ENCODE results near the gene COL28A1.
A peak's percentile ranks its signal among the peaks of the same experiment; 100 is the strongest.

Gene COL28A1

DNA sequence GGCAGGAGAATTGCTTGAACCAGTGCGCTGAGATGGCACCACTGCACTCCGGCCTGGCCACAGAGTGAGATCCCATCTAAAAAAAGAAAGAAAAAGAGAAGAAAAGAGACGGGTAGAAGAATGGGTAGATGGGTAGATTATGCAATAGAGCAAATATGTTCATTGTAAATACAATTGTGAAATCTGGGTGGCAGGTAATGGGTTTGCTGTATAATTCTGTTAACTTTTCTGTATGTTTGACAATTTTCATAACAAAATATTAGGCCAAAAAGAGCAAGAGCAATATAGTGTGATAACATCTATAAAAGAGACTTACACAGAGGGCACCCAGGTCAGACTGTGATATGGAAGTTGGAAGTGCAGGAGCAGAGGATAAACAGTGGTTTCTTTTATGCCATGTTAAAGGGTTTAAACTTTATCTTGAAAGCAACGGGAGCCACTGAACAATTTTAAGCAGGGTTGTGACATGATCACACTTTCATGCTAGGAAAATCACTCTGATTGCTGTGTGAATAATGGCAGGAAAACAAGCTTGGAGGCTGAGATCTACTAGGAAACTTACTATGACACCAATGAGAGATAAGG is 6.7 kb upstream of the COL28A1 start:
- ATAC-seq (no peak), DNase-seq (no peak)
- Mint-ChIP-seq H3K9me3 (no peaks in the 10 kb centered on the region), H3K4me1 (no peaks in the 10 kb centered on the region), H3K27ac (no peak overlapping the region), H3K27me3 (no peaks in the 10 kb centered on the region), H3K4me3 (no peak overlapping the region)

GRCh38 chr7:7539711-7540110 is 4.0 kb upstream of the COL28A1 start:
- no peaks in the 10 kb centered on the region for H3K4me1 Mint-ChIP-seq
- ATAC-seq = no peak
- no peak overlapping the region for H3K4me3 Mint-ChIP-seq
- no peak overlapping the region for H3K27ac Mint-ChIP-seq
- DNase-seq = no peak
- H3K9me3 Mint-ChIP-seq = no peaks in the 10 kb centered on the region
- H3K27me3 Mint-ChIP-seq = no peaks in the 10 kb centered on the region

DNA sequence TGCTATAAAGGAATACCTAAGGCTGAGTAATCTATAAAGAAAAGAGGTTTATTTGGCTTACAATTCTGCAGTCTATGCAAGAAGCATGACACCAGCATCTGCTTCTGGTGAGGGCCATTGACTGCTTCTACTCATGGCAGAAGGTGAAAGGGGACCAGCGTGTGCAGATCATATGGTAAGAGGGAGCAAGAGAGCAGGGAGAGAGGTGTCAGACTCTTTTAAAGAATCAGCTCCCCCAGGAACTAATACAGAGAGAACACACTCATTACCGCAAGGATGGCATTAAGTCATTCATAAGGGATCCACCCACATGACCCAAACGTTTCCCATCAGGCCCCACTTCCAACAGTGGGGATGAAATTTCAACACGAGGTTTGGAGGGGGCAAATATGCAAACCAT is 3.5 kb upstream of the COL28A1 start:
- H3K9me3 Mint-ChIP-seq = no peaks in the 10 kb centered on the region
- DNase-seq (no peak), ATAC-seq (no peak)
- H3K27ac Mint-ChIP-seq = no peak overlapping the region
- no peaks in the 10 kb centered on the region for H3K4me1 Mint-ChIP-seq
- no peaks in the 10 kb centered on the region for H3K27me3 Mint-ChIP-seq
- H3K4me3 Mint-ChIP-seq = no peak overlapping the region

DNA sequence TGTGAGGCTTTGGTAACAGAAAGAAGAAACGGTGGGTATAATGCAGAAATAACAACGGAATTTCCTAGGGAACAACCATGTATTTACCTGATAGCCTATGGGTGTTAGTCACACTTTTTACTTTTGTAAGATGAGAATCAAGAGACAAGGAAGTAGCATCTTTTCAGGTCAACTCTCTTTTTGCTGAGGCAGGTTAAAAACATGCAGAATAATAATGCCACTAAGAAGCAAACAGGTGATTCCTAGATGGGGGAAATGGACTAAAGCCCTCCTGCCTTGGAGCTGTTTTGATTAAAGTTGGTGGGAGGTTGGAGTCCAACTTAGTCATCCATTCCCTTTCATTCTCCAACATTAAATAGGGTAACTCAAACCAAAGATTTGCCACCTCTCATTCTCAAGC is 2.0 kb upstream of the COL28A1 start:
- Mint-ChIP-seq H3K27ac (no peak overlapping the region), H3K4me1 (no peaks in the 10 kb centered on the region), H3K9me3 (no peaks in the 10 kb centered on the region), H3K4me3 (no peak overlapping the region), H3K27me3 (no peaks in the 10 kb centered on the region)
- ATAC-seq (no peak), DNase-seq (no peak)

- no peak for DNase-seq
- H3K9me3 Mint-ChIP-seq = no peaks in the 10 kb centered on the region
- H3K4me3 Mint-ChIP-seq = no peak overlapping the region
- peak overlapping the region in 1 of 2 donors; percentile 27 for H3K27ac Mint-ChIP-seq
- H3K4me1 Mint-ChIP-seq = no peaks in the 10 kb centered on the region
- ATAC-seq = no peak
- H3K27me3 Mint-ChIP-seq = no peaks in the 10 kb centered on the region
Observed at GRCh38 chr7:7536396-7537019, 835 bp upstream of the COL28A1 start.

- DNase-seq = no peak
- H3K27ac Mint-ChIP-seq = no peak overlapping the region
- H3K4me3 Mint-ChIP-seq = no peak overlapping the region
- no peak for ATAC-seq
- no peaks in the 10 kb centered on the region for H3K4me1 Mint-ChIP-seq
- H3K27me3 Mint-ChIP-seq = no peaks in the 10 kb centered on the region
- no peaks in the 10 kb centered on the region for H3K9me3 Mint-ChIP-seq
Observed at GRCh38 chr7:7533831-7534430, 1.7 kb downstream of the COL28A1 start.

GRCh38 chr7:7529328-7529727 is 6.3 kb downstream of the COL28A1 start:
- no peak overlapping the region for H3K4me3 Mint-ChIP-seq
- H3K4me1 Mint-ChIP-seq = no peaks in the 10 kb centered on the region
- no peak for ATAC-seq
- DNase-seq = no peak
- no peaks in the 10 kb centered on the region for H3K9me3 Mint-ChIP-seq
- H3K27me3 Mint-ChIP-seq = no peaks in the 10 kb centered on the region
- no peak overlapping the region for H3K27ac Mint-ChIP-seq

DNA sequence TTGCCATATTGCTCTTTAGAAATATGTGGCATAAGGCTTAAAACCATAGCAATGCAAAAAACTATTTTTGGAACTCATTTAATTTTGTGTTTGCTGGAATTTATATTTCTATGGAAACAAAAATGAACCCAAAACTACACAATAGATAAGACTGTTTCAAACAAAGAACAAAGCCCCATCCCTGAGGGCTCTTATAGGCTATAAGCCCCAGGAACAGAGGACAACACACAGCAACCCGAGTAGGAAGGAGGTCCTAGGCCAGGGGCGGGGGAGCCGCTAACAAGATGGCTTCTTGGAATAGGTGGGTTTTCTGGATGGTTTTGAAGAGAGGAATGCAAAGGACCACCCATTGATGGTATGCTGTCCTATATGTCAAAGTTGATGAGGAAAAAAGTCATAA is 8.6 kb downstream of the COL28A1 start:
- H3K27ac Mint-ChIP-seq = no peak overlapping the region
- no peaks in the 10 kb centered on the region for H3K27me3 Mint-ChIP-seq
- no peak overlapping the region for H3K4me3 Mint-ChIP-seq
- H3K9me3 Mint-ChIP-seq = no peaks in the 10 kb centered on the region
- DNase-seq = no peak
- no peaks in the 10 kb centered on the region for H3K4me1 Mint-ChIP-seq
- ATAC-seq = no peak

- no peak overlapping the region for H3K27ac Mint-ChIP-seq
- no peaks in the 10 kb centered on the region for H3K27me3 Mint-ChIP-seq
- no peaks in the 10 kb centered on the region for H3K4me1 Mint-ChIP-seq
- H3K9me3 Mint-ChIP-seq = no peaks in the 10 kb centered on the region
- ATAC-seq (no peak), DNase-seq (no peak)
- H3K4me3 Mint-ChIP-seq = no peak overlapping the region
Observed at GRCh38 chr7:7526006-7526405, 9.7 kb downstream of the COL28A1 start.

DNA sequence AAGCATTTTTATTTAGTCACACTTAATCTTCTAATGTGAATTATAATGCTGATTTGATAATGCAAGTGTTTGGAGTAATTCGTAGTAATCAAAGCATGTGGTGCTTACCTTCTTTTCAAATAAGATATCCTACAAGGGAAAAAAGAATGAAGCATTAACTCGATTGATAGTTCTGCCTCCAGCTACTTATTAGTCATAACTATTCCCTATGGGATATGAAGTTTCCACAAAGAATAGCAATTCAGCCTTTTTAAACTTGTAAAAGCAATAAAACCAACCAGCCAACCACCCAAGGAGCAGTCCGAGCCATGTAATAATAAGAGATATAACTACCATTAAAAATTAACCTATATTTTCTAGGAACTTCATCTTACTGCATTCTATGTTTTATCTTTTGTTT is 11.6 kb downstream of the COL28A1 start:
- ATAC-seq (no peak), DNase-seq (no peak)
- Mint-ChIP-seq H3K4me3 (no peak overlapping the region), H3K27me3 (no peaks in the 10 kb centered on the region), H3K4me1 (no peaks in the 10 kb centered on the region), H3K9me3 (no peaks in the 10 kb centered on the region), H3K27ac (no peak overlapping the region)

GRCh38 chr7:7522421-7522820 is 13.3 kb downstream of the COL28A1 start:
- no peaks in the 10 kb centered on the region for H3K4me1 Mint-ChIP-seq
- no peak overlapping the region for H3K4me3 Mint-ChIP-seq
- DNase-seq (no peak), ATAC-seq (no peak)
- no peaks in the 10 kb centered on the region for H3K27me3 Mint-ChIP-seq
- H3K27ac Mint-ChIP-seq = no peak overlapping the region
- H3K9me3 Mint-ChIP-seq = no peaks in the 10 kb centered on the region

DNA sequence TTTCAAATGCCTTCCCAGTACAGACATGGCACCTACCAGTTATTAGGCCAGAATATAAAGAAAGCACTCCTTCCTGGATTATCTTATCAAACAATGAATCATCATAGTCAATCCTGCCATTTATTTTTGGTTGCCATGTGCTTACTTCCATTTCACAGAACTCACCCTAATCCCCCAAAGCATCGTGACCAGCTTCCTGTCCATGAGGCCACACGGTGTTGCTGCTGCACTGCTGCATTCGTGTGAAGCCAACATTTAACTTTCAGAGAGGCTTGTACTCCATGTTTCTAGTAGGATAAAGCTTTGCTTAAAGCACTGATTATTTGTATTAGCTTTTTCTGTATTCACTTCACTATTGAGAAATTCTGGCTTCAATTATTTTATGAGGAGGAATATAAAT is 14.4 kb downstream of the COL28A1 start:
- no peak for DNase-seq
- no peaks in the 10 kb centered on the region for H3K4me1 Mint-ChIP-seq
- H3K9me3 Mint-ChIP-seq = no peaks in the 10 kb centered on the region
- H3K27ac Mint-ChIP-seq = no peak overlapping the region
- no peak for ATAC-seq
- H3K27me3 Mint-ChIP-seq = no peaks in the 10 kb centered on the region
- no peak overlapping the region for H3K4me3 Mint-ChIP-seq

GRCh38 chr7:7519528-7519927 is 16.1 kb downstream of the COL28A1 start:
- Mint-ChIP-seq H3K4me3 (no peak overlapping the region), H3K9me3 (no peaks in the 10 kb centered on the region), H3K27me3 (no peaks in the 10 kb centered on the region), H3K27ac (peak overlapping the region in 1 of 2 donors; percentile 52), H3K4me1 (no peaks in the 10 kb centered on the region)
- DNase-seq = no peak
- no peak for ATAC-seq

GRCh38 chr7:7519056-7519455 is 16.6 kb downstream of the COL28A1 start:
- no peak for DNase-seq
- H3K9me3 Mint-ChIP-seq = no peaks in the 10 kb centered on the region
- no peaks in the 10 kb centered on the region for H3K4me1 Mint-ChIP-seq
- ATAC-seq = no peak
- H3K27ac Mint-ChIP-seq = peak overlapping the region in 1 of 2 donors; percentile 52
- no peak overlapping the region for H3K4me3 Mint-ChIP-seq
- no peaks in the 10 kb centered on the region for H3K27me3 Mint-ChIP-seq

- DNase-seq (no peak), ATAC-seq (no peak)
- no peaks in the 10 kb centered on the region for H3K9me3 Mint-ChIP-seq
- no peaks in the 10 kb centered on the region for H3K27me3 Mint-ChIP-seq
- H3K4me1 Mint-ChIP-seq = no peaks in the 10 kb centered on the region
- no peak overlapping the region for H3K4me3 Mint-ChIP-seq
- no peak overlapping the region for H3K27ac Mint-ChIP-seq
Observed at GRCh38 chr7:7517754-7518153, 17.9 kb downstream of the COL28A1 start.

GRCh38 chr7:7516662-7517061 is 19.0 kb downstream of the COL28A1 start:
- no peak for ATAC-seq
- H3K4me3 Mint-ChIP-seq = no peak overlapping the region
- H3K27me3 Mint-ChIP-seq = no peaks in the 10 kb centered on the region
- H3K4me1 Mint-ChIP-seq = no peaks in the 10 kb centered on the region
- H3K9me3 Mint-ChIP-seq = no peaks in the 10 kb centered on the region
- no peak for DNase-seq
- no peak overlapping the region for H3K27ac Mint-ChIP-seq

GRCh38 chr7:7516156-7516555 is 19.5 kb downstream of the COL28A1 start:
- no peak for ATAC-seq
- Mint-ChIP-seq H3K9me3 (no peaks in the 10 kb centered on the region), H3K27me3 (no peaks in the 10 kb centered on the region), H3K4me1 (no peaks in the 10 kb centered on the region), H3K4me3 (no peak overlapping the region), H3K27ac (no peak overlapping the region)
- no peak for DNase-seq
